ENCODE results near the gene ZFP36.

DNA sequence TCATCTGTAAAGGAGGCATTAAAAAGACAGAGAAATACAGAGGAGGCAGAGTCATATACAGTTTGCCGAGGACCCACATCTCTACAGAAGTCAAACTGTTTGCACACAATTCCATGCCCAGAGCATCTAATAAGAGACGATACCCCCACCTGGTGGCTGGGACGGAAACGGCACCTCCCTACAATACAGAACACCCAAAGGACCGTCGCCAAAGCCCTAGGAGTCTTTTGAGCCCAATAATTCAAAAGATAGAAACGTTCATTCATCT, 5.1 kb downstream of the ZFP36 start:
- TF ChIP-seq, protein P1, sequence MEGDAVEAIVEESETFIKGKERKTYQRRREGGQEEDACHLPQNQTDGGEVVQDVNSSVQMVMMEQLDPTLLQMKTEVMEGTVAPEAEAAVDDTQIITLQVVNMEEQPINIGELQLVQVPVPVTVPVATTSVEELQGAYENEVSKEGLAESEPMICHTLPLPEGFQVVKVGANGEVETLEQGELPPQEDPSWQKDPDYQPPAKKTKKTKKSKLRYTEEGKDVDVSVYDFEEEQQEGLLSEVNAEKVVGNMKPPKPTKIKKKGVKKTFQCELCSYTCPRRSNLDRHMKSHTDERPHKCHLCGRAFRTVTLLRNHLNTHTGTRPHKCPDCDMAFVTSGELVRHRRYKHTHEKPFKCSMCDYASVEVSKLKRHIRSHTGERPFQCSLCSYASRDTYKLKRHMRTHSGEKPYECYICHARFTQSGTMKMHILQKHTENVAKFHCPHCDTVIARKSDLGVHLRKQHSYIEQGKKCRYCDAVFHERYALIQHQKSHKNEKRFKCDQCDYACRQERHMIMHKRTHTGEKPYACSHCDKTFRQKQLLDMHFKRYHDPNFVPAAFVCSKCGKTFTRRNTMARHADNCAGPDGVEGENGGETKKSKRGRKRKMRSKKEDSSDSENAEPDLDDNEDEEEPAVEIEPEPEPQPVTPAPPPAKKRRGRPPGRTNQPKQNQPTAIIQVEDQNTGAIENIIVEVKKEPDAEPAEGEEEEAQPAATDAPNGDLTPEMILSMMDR (IDR thresholded peaks at IDR 0.05; ENCODE audit: low read length) = peak; percentile 98
- no peak for TF ChIP-seq EZH2 (IDR thresholded peaks at IDR 0.05; ENCODE audit: borderline replicate concordance, low read length)
